Measurements from ENCODE around the gene APBA2. TPM values are rescaled to one million over a fixed set of nuclear protein-coding genes. Genes with fewer than 3 reads are reported as not detected.
"Not testable (repeated sequence)": the region's sequence is repeated elsewhere in the genome, so short reads cannot be mapped to it uniquely, and the experiment has no call there.

Gene APBA2
- total RNA-seq = 8.5 and 11.7 TPM in 2 replicates

DNA sequence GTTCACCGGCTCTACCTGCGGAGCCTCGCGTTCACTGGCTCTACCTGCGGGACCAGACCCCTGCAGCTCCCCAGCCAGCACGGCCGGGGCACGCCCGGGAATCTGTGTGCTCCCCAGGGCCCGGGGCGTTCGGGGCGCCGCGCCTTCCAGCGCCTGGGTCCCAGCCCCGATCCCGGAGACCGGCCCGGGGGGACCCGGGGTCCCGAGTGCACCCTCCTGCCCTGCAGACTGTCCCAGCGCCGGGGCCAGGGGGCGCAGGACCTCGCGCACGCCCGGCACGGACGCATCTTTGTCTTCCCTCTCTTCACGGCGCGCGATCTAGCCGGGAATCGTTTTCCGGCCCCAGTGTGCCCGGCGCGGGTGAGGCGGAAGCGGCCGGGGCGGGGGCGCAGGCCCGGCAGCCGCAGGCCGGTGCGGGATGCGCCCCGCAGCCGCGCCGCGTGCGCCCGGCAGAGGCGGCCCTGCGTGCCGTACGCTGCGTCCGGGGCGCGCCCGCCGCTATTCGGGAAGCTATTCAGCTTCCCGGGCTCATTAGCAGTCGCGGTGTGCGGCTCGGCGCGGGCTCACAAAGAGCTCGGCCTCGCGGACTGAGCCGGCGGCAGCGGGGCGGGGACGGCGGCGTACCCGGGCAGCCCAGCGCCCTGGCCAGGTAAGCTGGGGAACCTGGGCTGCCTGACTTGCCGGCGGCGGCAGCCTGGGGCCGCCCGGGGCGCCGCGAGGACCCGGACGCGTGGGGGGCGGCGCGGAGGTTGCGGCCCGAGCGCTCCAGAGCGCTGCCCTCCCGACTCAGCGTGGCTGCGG lies at the start of gene APBA2:
Gene APBA2, plus strand, starts transcription at position 345 of the 801 bp plus-strand sequence. CDS start 167,911 bp downstream, outside the sequence.
- no peak for DNase-seq (ENCODE audit: low read depth)

DNA sequence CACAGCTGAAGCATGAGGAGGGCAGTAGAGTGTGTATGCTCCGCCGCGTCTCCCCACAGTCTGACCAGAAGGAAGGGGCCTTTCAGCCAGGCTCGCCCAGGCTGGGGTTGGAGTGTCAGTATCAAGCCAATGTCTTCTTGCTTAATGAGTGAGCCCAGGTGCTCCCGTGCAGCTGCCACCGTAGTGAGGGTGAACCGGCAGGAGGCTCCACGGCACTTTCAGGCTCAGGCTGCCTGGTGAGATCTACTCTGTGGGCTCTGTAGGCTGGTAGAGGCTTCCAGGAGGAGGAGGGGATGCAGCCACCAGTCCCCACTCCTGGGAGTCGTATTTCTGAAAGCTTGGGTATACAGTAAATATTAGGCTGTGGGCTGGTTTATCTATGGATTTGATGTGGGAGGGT lies 45.5 kb upstream of the APBA2 start:
- not testable (repeated sequence) for DNase-seq (ENCODE audit: low read depth)

GRCh38 chr15:28842210-28842609 lies 43.6 kb upstream of the APBA2 start:
- DNase-seq (ENCODE audit: low read depth) = not testable (repeated sequence)

GRCh38 chr15:28843520-28843919 lies 42.3 kb upstream of the APBA2 start:
- not testable (repeated sequence) for DNase-seq (ENCODE audit: low read depth)

DNA sequence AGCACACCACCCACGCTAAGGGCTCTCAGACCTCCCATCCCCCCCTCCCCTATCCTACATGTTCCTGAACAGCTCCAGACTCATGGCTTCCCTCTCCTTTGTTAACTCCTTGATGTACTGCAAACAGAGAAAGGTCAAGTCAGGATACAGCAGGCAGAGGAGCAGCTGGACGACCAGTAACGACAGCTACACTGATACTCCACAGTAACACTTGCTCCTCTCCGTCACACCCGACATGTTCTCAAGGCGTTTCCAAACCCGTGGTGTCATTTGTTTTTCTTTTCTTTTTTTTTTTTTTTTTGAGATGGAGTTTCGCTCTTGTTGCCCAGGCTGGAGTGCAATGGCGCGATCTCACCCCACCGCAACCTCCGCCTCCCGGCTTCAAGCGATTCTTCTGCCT lies 41.6 kb upstream of the APBA2 start:
- DNase-seq (ENCODE audit: low read depth) = not testable (repeated sequence)

GRCh38 chr15:28847247-28847646 lies 38.5 kb upstream of the APBA2 start:
- DNase-seq (ENCODE audit: low read depth) = not testable (repeated sequence)

DNA sequence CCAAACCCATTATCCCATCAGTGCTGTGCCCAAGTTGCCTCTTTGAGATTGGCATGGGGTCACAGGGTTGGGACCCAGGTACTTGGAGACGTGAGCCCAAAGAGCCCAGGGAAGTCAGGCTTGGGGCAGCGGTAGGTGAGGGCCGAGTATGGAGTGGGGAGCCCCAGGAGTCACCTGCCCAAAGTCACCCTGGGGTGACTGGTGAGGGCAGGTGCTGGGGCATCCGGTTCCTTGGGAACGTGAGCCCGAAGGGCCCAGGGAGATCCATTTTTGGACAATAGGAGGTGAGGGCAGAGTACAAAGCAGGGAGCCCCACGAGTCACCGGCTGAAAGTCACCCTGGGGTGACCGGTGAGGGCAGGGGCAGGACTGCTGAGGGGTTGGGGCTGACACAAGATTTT lies 37.8 kb upstream of the APBA2 start:
- DNase-seq (ENCODE audit: low read depth) = not testable (repeated sequence)

- not testable (repeated sequence) for DNase-seq (ENCODE audit: low read depth)
Observed at GRCh38 chr15:28848521-28848920, 37.3 kb upstream of the APBA2 start, which contains the start of gene GOLGA6L7. Gene GOLGA6L7, minus strand, starts transcription at chr15:28848644. Its CDS starts 95 bp downstream, at chr15:28848549.

DNA sequence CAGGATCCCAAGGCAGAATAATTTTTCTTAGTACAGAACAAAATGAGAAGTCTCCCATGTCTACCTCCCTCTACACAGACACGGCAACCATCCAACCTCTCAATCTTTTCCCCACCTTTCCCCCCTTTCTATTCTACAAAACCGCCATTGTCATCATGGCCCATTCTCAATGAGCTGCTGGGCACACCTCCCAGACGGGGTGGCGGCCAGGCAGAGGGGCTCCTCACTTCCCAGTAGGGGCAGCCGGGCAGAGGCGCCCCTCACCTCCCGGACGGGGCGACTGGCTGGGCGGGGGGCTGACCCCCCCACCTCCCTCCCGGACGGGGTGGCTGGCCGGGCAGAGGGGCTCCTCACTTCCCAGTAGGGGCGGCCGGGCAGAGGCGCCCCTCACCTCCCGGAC lies 36.5 kb upstream of the APBA2 start:
- not testable (repeated sequence) for DNase-seq (ENCODE audit: low read depth)

DNA sequence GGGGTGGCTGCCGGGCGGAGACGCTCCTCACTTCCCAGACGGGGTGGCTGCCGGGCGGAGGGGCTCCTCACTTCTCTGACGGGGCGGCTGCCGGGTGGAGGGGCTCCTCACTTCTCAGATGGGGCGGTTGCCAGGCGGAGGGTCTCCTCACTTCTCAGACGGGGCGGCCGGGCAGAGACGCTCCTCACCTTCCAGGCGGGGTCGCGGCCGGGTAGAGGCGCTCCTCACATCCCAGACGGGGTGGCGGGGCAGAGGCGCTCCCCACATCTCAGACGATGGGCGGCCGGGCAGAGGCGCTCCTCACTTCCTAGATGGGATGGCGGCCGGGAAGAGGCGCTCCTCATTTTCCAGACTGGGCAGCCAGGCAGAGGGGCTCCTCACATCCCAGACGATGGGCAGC lies 36.0 kb upstream of the APBA2 start:
- not testable (repeated sequence) for DNase-seq (ENCODE audit: low read depth)

GRCh38 chr15:28853654-28854053 lies 32.1 kb upstream of the APBA2 start:
- DNase-seq (ENCODE audit: low read depth) = not testable (repeated sequence)

DNA sequence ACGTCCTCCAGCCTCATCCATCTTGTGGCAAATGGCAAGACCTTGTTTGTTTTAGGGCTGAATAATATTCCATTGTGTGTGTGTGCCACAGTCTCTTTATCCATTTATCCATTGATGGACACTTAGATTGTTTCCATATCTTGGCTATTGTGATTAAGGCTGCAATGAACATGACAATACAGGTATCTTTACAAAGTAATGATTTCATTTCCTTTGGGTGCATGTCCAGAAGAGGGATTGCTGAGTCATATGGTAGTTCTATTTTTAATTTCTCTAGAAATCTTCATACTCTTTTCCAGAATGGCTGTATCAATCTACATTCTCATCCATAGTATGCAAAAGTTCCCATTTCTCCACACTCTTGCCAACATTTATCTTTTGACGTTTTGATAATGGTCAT lies 31.2 kb upstream of the APBA2 start:
- DNase-seq (ENCODE audit: low read depth) = not testable (repeated sequence)

DNA sequence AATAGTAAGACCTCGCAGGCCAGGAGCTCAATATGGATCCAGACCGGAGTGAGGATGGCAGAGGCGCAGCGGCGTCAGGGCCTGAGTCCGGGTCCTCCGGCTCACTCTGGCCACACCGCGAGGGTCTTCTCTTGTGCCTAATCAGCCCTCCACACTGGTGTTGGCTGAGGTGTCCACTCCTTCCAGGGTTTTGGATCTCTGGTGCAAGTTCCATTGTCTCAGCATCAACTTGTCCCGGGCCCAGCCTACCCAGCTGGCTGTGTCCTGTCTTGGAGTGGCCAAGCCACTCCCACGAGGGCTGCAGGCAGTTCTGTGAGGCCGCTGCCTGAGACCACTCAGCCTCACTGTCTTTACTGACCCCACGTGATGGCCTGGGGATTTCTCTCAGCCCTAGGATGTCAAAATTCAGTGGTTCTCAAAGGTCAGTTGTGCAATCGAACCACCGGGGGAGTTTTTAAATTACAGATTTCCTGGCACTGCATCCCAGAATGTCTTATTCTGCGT lies 24.7 kb upstream of the APBA2 start:
- no peak for DNase-seq (ENCODE audit: low read depth)

- DNase-seq (ENCODE audit: low read depth) = not testable (repeated sequence)
Observed at GRCh38 chr15:28861589-28862293, 24.0 kb upstream of the APBA2 start.

GRCh38 chr15:28868744-28869345 lies 16.9 kb upstream of the APBA2 start:
- DNase-seq (ENCODE audit: low read depth) = no peak

- no peak for DNase-seq (ENCODE audit: low read depth)
Observed at GRCh38 chr15:28871168-28871567, 14.6 kb upstream of the APBA2 start.

- no peak for DNase-seq (ENCODE audit: low read depth)
Observed at GRCh38 chr15:28873006-28873405, 12.8 kb upstream of the APBA2 start.

- no peak for DNase-seq (ENCODE audit: low read depth)
Observed at GRCh38 chr15:28873585-28874190, 12.1 kb upstream of the APBA2 start.

- DNase-seq (ENCODE audit: low read depth) = no peak
Observed at GRCh38 chr15:28875461-28876000, 10.2 kb upstream of the APBA2 start.

DNA sequence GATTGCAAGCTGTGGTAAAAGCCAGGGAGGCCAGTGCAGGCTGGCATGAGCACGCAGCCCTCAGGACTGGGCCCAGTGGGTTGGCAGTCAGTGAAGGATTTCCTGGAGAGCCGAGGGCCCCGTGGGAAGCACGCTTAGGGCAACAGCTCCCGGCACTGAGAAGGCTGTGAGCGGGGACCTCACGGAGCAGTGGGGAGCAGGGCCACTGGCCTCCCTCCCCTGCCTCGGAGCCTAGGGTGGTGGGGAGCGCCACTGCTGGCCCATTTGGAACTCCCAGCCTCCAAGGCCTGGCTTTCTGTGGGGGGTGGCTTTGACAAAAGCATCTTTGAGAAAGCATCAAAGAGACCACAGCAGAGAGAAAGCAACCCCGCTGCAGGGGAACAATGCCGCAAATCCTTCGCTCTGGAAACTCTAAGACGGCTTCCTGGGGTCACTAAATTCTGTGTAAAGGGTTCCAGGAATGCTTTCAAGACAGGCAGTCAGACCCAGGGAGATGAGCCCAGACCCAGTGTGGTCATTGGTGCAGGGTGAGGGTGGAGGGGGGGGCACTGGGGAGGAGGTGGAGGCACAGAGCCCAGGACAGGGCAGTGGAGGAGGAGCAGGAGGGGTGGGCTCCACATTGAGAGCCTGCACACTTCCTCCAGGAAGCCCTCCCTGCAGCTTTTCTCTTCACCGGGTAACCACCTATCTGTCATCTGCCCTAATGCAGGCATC lies 9.5 kb upstream of the APBA2 start:
- no peak for DNase-seq (ENCODE audit: low read depth)

DNA sequence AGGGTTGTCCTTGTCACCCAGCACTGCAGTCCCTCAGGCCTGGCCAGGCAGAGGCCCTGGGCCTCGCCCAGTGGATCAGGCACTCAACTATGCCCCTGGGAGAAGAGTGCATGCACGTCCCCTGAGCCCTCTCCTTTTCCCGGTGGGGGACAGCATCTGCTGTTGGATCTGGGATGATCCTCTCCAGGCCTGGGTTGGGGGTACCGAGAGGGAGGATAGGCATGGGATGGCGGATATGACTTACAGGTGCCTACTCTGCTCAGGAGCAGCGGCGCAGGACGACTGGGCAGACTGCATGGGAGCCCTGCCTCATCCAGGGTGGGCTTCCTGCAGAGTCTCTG lies 9.0 kb upstream of the APBA2 start:
- no peak for DNase-seq (ENCODE audit: low read depth)

Measured in renal cortical epithelial cell (primary cell).